T-helper 2 cell (primary cell): Measurements from ENCODE around the gene SH3D21.

Experiments
- DNase-seq, 5 experiments: peaks; one replicate each; pipeline versions ENCODE4 v3.0.0 to v3.0.0-alpha.2; 2012 to 2022

SH3D21 gene

GRCh38 chr1:36303650-36304360 lies 2.4 kb upstream of the SH3D21 start:
- no peak for DNase-seq

GRCh38 chr1:36304521-36304920 lies 1.6 kb upstream of the SH3D21 start:
- DNase-seq: no peak

GRCh38 chr1:36304970-36305914 lies 926 bp upstream of the SH3D21 start:
- peak in 1 of 5 experiments; percentile 30 for DNase-seq

GRCh38 chr1:36305915-36306209 lies 306 bp upstream of the SH3D21 start:
- no peak for DNase-seq

- peak; percentile 86 to 94 (median 89) for DNase-seq
Measured at GRCh38 chr1:36306902-36307456, 811 bp downstream of the SH3D21 start.

- DNase-seq: no peak
Measured at GRCh38 chr1:36307601-36308330, 1.6 kb downstream of the SH3D21 start.

GRCh38 chr1:36309397-36309796 lies 3.2 kb downstream of the SH3D21 start:
- no peak for DNase-seq

- no peak for DNase-seq
Measured at GRCh38 chr1:36320291-36320761, 14.2 kb downstream of the SH3D21 start.

- DNase-seq: no peak
Measured at GRCh38 chr1:36320767-36321118, 14.6 kb downstream of the SH3D21 start.

GRCh38 chr1:36321119-36321951 lies 15.2 kb downstream of the SH3D21 start:
- DNase-seq: peak in 2 of 5 experiments; percentile 19 to 30

GRCh38 chr1:36322041-36322785 lies 16.0 kb downstream of the SH3D21 start:
- no peak for DNase-seq

GRCh38 chr1:36322786-36323635 lies 16.8 kb downstream of the SH3D21 start:
- DNase-seq: peak in 3 of 5 experiments; percentile 30 to 58 (median 30)

GRCh38 chr1:36323636-36324352 lies 17.6 kb downstream of the SH3D21 start, which contains the start of gene EVA1B:
Gene EVA1B, minus strand, starts transcription at chr1:36323645. Its CDS starts 608 bp downstream, at chr1:36323037.
- DNase-seq: peak in 4 of 5 experiments; percentile 26 to 60 (median 35)

GRCh38 chr1:36324353-36324703 lies 18.2 kb downstream of the SH3D21 start:
- no peak for DNase-seq

- no peak for DNase-seq
Measured at GRCh38 chr1:36326499-36326898, 20.3 kb downstream of the SH3D21 start.

- peak in 1 of 5 experiments; percentile 55 for DNase-seq
Measured at GRCh38 chr1:36327421-36328087, 21.4 kb downstream of the SH3D21 start.

- DNase-seq: no peak
Measured at GRCh38 chr1:36328088-36328480, 21.9 kb downstream of the SH3D21 start.

- no peak for DNase-seq
Measured at GRCh38 chr1:36328713-36329112, 22.5 kb downstream of the SH3D21 start.

GRCh38 chr1:36329817-36330216 lies 23.6 kb downstream of the SH3D21 start:
- DNase-seq: no peak
